H1 (cell line): ENCODE data around the gene POU3F2. TPM values are rescaled to one million over a fixed set of nuclear protein-coding genes. Genes with fewer than 3 reads are reported as not detected.

Experiments
- ASH2L ChIP-seq: fragments of 200-600, 300-600 bp; sonication (generic); IDR thresholded peaks from one replicate; pipeline ENCODE4 v1.7.1; 2017; ENCODE audit warnings: low read length
- ATF2 ChIP-seq: IDR thresholded peaks from 2 replicates; pipeline ENCODE4 v1.6.1; 2012; ENCODE audit warnings: low read length, inconsistent platforms
- BACH1 ChIP-seq: IDR thresholded peaks from 2 replicates; pipeline ENCODE4 v1.6.1; 2012; ENCODE audit warnings: low read length, improper control_type of control experiment
- BRCA1 ChIP-seq: IDR thresholded peaks from 2 replicates; pipeline ENCODE4 v1.6.1; 2012; ENCODE audit warnings: low read depth, low read length, improper control_type of control experiment
- CBX8 ChIP-seq: fragments of 300-800, 300-1000 bp; sonication (generic); IDR thresholded peaks from 2 replicates; pipeline ENCODE4 v1.7.1; 2016; ENCODE audit warnings: low read depth, low read length, borderline replicate concordance
- CHD2 ChIP-seq: IDR thresholded peaks from 2 replicates; pipeline ENCODE4 v1.6.1; 2012; ENCODE audit warnings: low read length, improper control_type of control experiment
- CREB1 ChIP-seq: IDR thresholded peaks from 2 replicates; pipeline ENCODE4 v1.6.1; 2012; ENCODE audit warnings: inconsistent platforms
- CTBP2 ChIP-seq: IDR thresholded peaks from 2 replicates; pipeline ENCODE4 v1.7.0; 2011; ENCODE audit warnings: borderline replicate concordance, mild to moderate bottlenecking, moderate library complexity, mixed read lengths, low read length; ENCODE audit not compliant: insufficient read depth, insufficient read length
- EGR1 ChIP-seq: IDR thresholded peaks from 2 replicates; pipeline ENCODE4 v1.6.1; 2011; ENCODE audit warnings: low read depth, low read length, borderline replicate concordance
- MAFK ChIP-seq: IDR thresholded peaks from 2 replicates; pipeline ENCODE4 v1.6.1; 2012; ENCODE audit warnings: low read depth, mild to moderate bottlenecking, improper control_type of control experiment, low read length
- MAX ChIP-seq: IDR thresholded peaks from 2 replicates; pipeline ENCODE4 v1.6.1; 2012; ENCODE audit warnings: inconsistent platforms
- NANOG ChIP-seq: IDR thresholded peaks from 2 replicates; pipeline ENCODE4 v1.6.1; 2011; ENCODE audit warnings: low read length, low read depth, mild to moderate bottlenecking, inconsistent platforms; ENCODE audit not compliant: insufficient read depth, poor library complexity, severe bottlenecking
- POLR2AphosphoS5 ChIP-seq: IDR thresholded peaks from 2 replicates; pipeline ENCODE4 v1.6.1; 2011; ENCODE audit warnings: low read depth, low read length
- POU5F1 ChIP-seq: IDR thresholded peaks from 2 replicates; pipeline ENCODE4 v1.6.1; 2011; ENCODE audit warnings: low read depth, mild to moderate bottlenecking, low read length, moderate library complexity
- SIX5 ChIP-seq: IDR thresholded peaks from 2 replicates; pipeline ENCODE4 v1.6.1; 2011; ENCODE audit warnings: mild to moderate bottlenecking, low read depth, low read length
- SP2 ChIP-seq: IDR thresholded peaks from 2 replicates; pipeline ENCODE4 v1.6.1; 2012; ENCODE audit warnings: mild to moderate bottlenecking, low read length, inconsistent platforms
- SP4 ChIP-seq: IDR thresholded peaks from 2 replicates; pipeline ENCODE4 v1.6.1; 2012; ENCODE audit warnings: low read length, inconsistent platforms
- TAF1 ChIP-seq: IDR thresholded peaks from 2 replicates; pipeline ENCODE4 v1.6.1; 2011; ENCODE audit warnings: mild to moderate bottlenecking, low read depth, low read length
- TAF7 ChIP-seq: optimal IDR thresholded peaks from 2 replicates; pipeline ENCODE3; 2011; ENCODE audit warnings: low read depth, mild to moderate bottlenecking, inconsistent platforms, low read length, moderate library complexity, borderline replicate concordance
- TCF12 ChIP-seq: IDR thresholded peaks from 2 replicates; pipeline ENCODE4 v1.6.1; 2011; ENCODE audit warnings: low read depth, mild to moderate bottlenecking, low read length
- TEAD4 ChIP-seq: IDR thresholded peaks from 2 replicates; pipeline ENCODE4 v1.6.1; 2012; ENCODE audit warnings: low read depth, low read length, inconsistent platforms, mixed read lengths
- USF2 ChIP-seq: IDR thresholded peaks from 2 replicates; pipeline ENCODE4 v1.6.1; 2011; ENCODE audit warnings: low read length, improper control_type of control experiment
- YY1 ChIP-seq: IDR thresholded peaks from 2 replicates; pipeline ENCODE4 v1.6.1; 2011; ENCODE audit warnings: low read depth, mild to moderate bottlenecking, low read length
- polyA plus RNA-seq, 7 experiments: library from polyadenylated mRNA; depleted of rRNA in 3 of 7; stranded (reverse) in 5 of 7; unstranded in 2 of 7; fragments of >200 nt in 5 of 7; fragments of 200-250 nt in 2 of 7; gene quantifications; 1 replicate in 5 of 7; 2 replicates in 1 of 7; 4 replicates in 1 of 7; pipeline versions ENCODE4 v1.2.1 to v1.2.3, GENCODE V29; 2011 to 2013; ENCODE audit warnings: missing spikeins in 2 of 7, mixed read lengths in 2 of 7
- total RNA-seq: library from RNA; stranded (reverse); fragmentation: NEBNext Ultra II Directional; extraction: Animal tissue kit (Norgen Biotek cat#: 25700); gene quantifications from 2 replicates; pipeline ENCODE4 v1.2.1, GENCODE V29; 2021

The POU3F2 gene
- total and polyA plus RNA-seq, 2 of the 8 experiments (the other 6 are each of a cell fraction or from before 2014, with no cell fraction given), result 0.09 to 0.35 TPM

- TF ChIP-seq TEAD4 (no peak), TCF12 (0 out of 2 replicates have a peak, but pooled peaks have one; percentile 53), CREB1 (no peak), EGR1 (peak; percentile 94), CHD2 (no peak), ASH2L (peak; percentile 90), SP2 (no peak), YY1 (0 out of 2 replicates have a peak, but pooled peaks have one; percentile 18), SIX5 (no peak), NANOG (no peak), CTBP2 (peak; percentile 100), TAF1 (no peak), MAFK (no peak), ATF2 (no peak), MAX (peak; percentile 58; the same call in 1 of the 2 replicates), USF2 (no peak), BACH1 (no peak), POU5F1 (no peak), SP4 (no peak), BRCA1 (no peak), CBX8 (peak; percentile 40; the same call in 1 of the 2 replicates), TAF7 (no peak), POLR2AphosphoS5 (no peak)
Observed at GRCh38 chr6:98842342-98843180, 8.2 kb downstream of the POU3F2 start (continued).
